ENCODE results near the gene DAAM2.

The DAAM2 gene

GRCh38 chr6:39808346-39808745, 16.2 kb downstream of the DAAM2 start:
- H3K4me1 ChIP-seq (ENCODE audit: control insufficient read depth, insufficient read depth, low read length): peaks cover 53% of the 10 kb centered on the region
- H3K4me3 ChIP-seq (ENCODE audit: low read length): no peak overlapping the region
- DNase-seq (ENCODE audit: low read depth): no peak
- no peak overlapping the region for H3K9ac ChIP-seq (ENCODE audit: low read length)
- H3K27me3 ChIP-seq (replicated peaks; ENCODE audit: control insufficient read depth, insufficient read depth, low read length): no peaks in the 10 kb centered on the region
- H3K9me3 ChIP-seq (ENCODE audit: control insufficient read depth, low read length): no peaks in the 10 kb centered on the region
- H3K36me3 ChIP-seq (ENCODE audit: control insufficient read depth, insufficient read depth, low read length, severe bottlenecking): no peaks in the 10 kb centered on the region

GRCh38 chr6:39808964-39809363, 16.8 kb downstream of the DAAM2 start:
- H3K9me3 ChIP-seq (ENCODE audit: control insufficient read depth, low read length): no peaks in the 10 kb centered on the region
- H3K27me3 ChIP-seq (replicated peaks; ENCODE audit: control insufficient read depth, insufficient read depth, low read length): no peaks in the 10 kb centered on the region
- no peaks in the 10 kb centered on the region for H3K36me3 ChIP-seq (ENCODE audit: control insufficient read depth, insufficient read depth, low read length, severe bottlenecking)
- H3K9ac ChIP-seq (ENCODE audit: low read length): no peak overlapping the region
- H3K4me1 ChIP-seq (ENCODE audit: control insufficient read depth, insufficient read depth, low read length): peaks cover 58% of the 10 kb centered on the region
- no peak for DNase-seq (ENCODE audit: low read depth)
- H3K4me3 ChIP-seq (ENCODE audit: low read length): no peak overlapping the region

GRCh38 chr6:39811835-39812345, 19.7 kb downstream of the DAAM2 start:
- no peak for DNase-seq (ENCODE audit: low read depth)
- no peaks in the 10 kb centered on the region for H3K27me3 ChIP-seq (replicated peaks; ENCODE audit: control insufficient read depth, insufficient read depth, low read length)
- peaks cover 9% of the 10 kb centered on the region for H3K36me3 ChIP-seq (ENCODE audit: control insufficient read depth, insufficient read depth, low read length, severe bottlenecking)
- H3K4me3 ChIP-seq (ENCODE audit: low read length): peak overlapping the region; percentile 7
- H3K9me3 ChIP-seq (ENCODE audit: control insufficient read depth, low read length): no peaks in the 10 kb centered on the region
- H3K4me1 ChIP-seq (ENCODE audit: control insufficient read depth, insufficient read depth, low read length): peaks cover 36% of the 10 kb centered on the region
- H3K9ac ChIP-seq (ENCODE audit: low read length): peak overlapping the region; percentile 50

- H3K27me3 ChIP-seq (replicated peaks; ENCODE audit: control insufficient read depth, insufficient read depth, low read length): no peaks in the 10 kb centered on the region
- peaks cover 9% of the 10 kb centered on the region for H3K36me3 ChIP-seq (ENCODE audit: control insufficient read depth, insufficient read depth, low read length, severe bottlenecking)
- peak overlapping the region; percentile 50 for H3K9ac ChIP-seq (ENCODE audit: low read length)
- DNase-seq (ENCODE audit: low read depth): no peak
- H3K4me1 ChIP-seq (ENCODE audit: control insufficient read depth, insufficient read depth, low read length): peaks cover 35% of the 10 kb centered on the region
- no peaks in the 10 kb centered on the region for H3K9me3 ChIP-seq (ENCODE audit: control insufficient read depth, low read length)
- H3K4me3 ChIP-seq (ENCODE audit: low read length): no peak overlapping the region
Observed at GRCh38 chr6:39812496-39812852, 20.3 kb downstream of the DAAM2 start.

- H3K36me3 ChIP-seq (ENCODE audit: control insufficient read depth, insufficient read depth, low read length, severe bottlenecking): peaks cover 9% of the 10 kb centered on the region
- H3K27me3 ChIP-seq (replicated peaks; ENCODE audit: control insufficient read depth, insufficient read depth, low read length): no peaks in the 10 kb centered on the region
- peak; percentile 62 for DNase-seq (ENCODE audit: low read depth)
- no peaks in the 10 kb centered on the region for H3K9me3 ChIP-seq (ENCODE audit: control insufficient read depth, low read length)
- peak overlapping the region; percentile 67 for H3K9ac ChIP-seq (ENCODE audit: low read length)
- H3K4me1 ChIP-seq (ENCODE audit: control insufficient read depth, insufficient read depth, low read length): peaks cover 35% of the 10 kb centered on the region
- H3K4me3 ChIP-seq (ENCODE audit: low read length): peak overlapping the region; percentile 20
Observed at GRCh38 chr6:39812853-39813533, 20.8 kb downstream of the DAAM2 start.

GRCh38 chr6:39814236-39814635, 22.1 kb downstream of the DAAM2 start:
- Histone ChIP-seq H3K4me1 (ENCODE audit: control insufficient read depth, insufficient read depth, low read length) (peaks cover 44% of the 10 kb centered on the region), H3K27me3 (replicated peaks; ENCODE audit: control insufficient read depth, insufficient read depth, low read length) (no peaks in the 10 kb centered on the region), H3K9ac (ENCODE audit: low read length) (no peak overlapping the region), H3K4me3 (ENCODE audit: low read length) (no peak overlapping the region), H3K36me3 (ENCODE audit: control insufficient read depth, insufficient read depth, low read length, severe bottlenecking) (peaks cover 9% of the 10 kb centered on the region), H3K9me3 (ENCODE audit: control insufficient read depth, low read length) (no peaks in the 10 kb centered on the region)
- no peak for DNase-seq (ENCODE audit: low read depth)

GRCh38 chr6:39815356-39815755, 23.2 kb downstream of the DAAM2 start:
- no peaks in the 10 kb centered on the region for H3K9me3 ChIP-seq (ENCODE audit: control insufficient read depth, low read length)
- H3K9ac ChIP-seq (ENCODE audit: low read length): no peak overlapping the region
- no peaks in the 10 kb centered on the region for H3K27me3 ChIP-seq (replicated peaks; ENCODE audit: control insufficient read depth, insufficient read depth, low read length)
- H3K4me3 ChIP-seq (ENCODE audit: low read length): no peak overlapping the region
- peaks cover 49% of the 10 kb centered on the region for H3K4me1 ChIP-seq (ENCODE audit: control insufficient read depth, insufficient read depth, low read length)
- DNase-seq (ENCODE audit: low read depth): no peak
- H3K36me3 ChIP-seq (ENCODE audit: control insufficient read depth, insufficient read depth, low read length, severe bottlenecking): peaks cover 9% of the 10 kb centered on the region

- peaks cover 9% of the 10 kb centered on the region for H3K36me3 ChIP-seq (ENCODE audit: control insufficient read depth, insufficient read depth, low read length, severe bottlenecking)
- DNase-seq (ENCODE audit: low read depth): no peak
- H3K9ac ChIP-seq (ENCODE audit: low read length): no peak overlapping the region
Observed at GRCh38 chr6:39816747-39817146, 24.6 kb downstream of the DAAM2 start.

GRCh38 chr6:39818695-39819094, 26.5 kb downstream of the DAAM2 start:
- Histone ChIP-seq H3K27me3 (replicated peaks; ENCODE audit: control insufficient read depth, insufficient read depth, low read length) (no peaks in the 10 kb centered on the region), H3K36me3 (ENCODE audit: control insufficient read depth, insufficient read depth, low read length, severe bottlenecking) (peaks cover 9% of the 10 kb centered on the region), H3K4me1 (ENCODE audit: control insufficient read depth, insufficient read depth, low read length) (peaks cover 49% of the 10 kb centered on the region), H3K4me3 (ENCODE audit: low read length) (no peak overlapping the region), H3K9me3 (ENCODE audit: control insufficient read depth, low read length) (no peaks in the 10 kb centered on the region), H3K9ac (ENCODE audit: low read length) (no peak overlapping the region)
- DNase-seq (ENCODE audit: low read depth): peak; percentile 70

More at GRCh38 chr6:39816747-39817146, 24.6 kb downstream of the DAAM2 start:
- no peaks in the 10 kb centered on the region for H3K27me3 ChIP-seq (replicated peaks; ENCODE audit: control insufficient read depth, insufficient read depth, low read length)
- peaks cover 49% of the 10 kb centered on the region for H3K4me1 ChIP-seq (ENCODE audit: control insufficient read depth, insufficient read depth, low read length)
- H3K9me3 ChIP-seq (ENCODE audit: control insufficient read depth, low read length): no peaks in the 10 kb centered on the region
- H3K4me3 ChIP-seq (ENCODE audit: low read length): no peak overlapping the region

GRCh38 chr6:39819228-39819627, 27.1 kb downstream of the DAAM2 start:
- Histone ChIP-seq H3K9ac (ENCODE audit: low read length) (no peak overlapping the region), H3K36me3 (ENCODE audit: control insufficient read depth, insufficient read depth, low read length, severe bottlenecking) (peaks cover 9% of the 10 kb centered on the region), H3K4me1 (ENCODE audit: control insufficient read depth, insufficient read depth, low read length) (peaks cover 52% of the 10 kb centered on the region), H3K4me3 (ENCODE audit: low read length) (no peak overlapping the region), H3K27me3 (replicated peaks; ENCODE audit: control insufficient read depth, insufficient read depth, low read length) (no peaks in the 10 kb centered on the region), H3K9me3 (ENCODE audit: control insufficient read depth, low read length) (no peaks in the 10 kb centered on the region)
- DNase-seq (ENCODE audit: low read depth): no peak

- Histone ChIP-seq H3K27me3 (replicated peaks; ENCODE audit: control insufficient read depth, insufficient read depth, low read length) (no peaks in the 10 kb centered on the region), H3K36me3 (ENCODE audit: control insufficient read depth, insufficient read depth, low read length, severe bottlenecking) (peaks cover 9% of the 10 kb centered on the region), H3K9ac (ENCODE audit: low read length) (no peak overlapping the region), H3K4me1 (ENCODE audit: control insufficient read depth, insufficient read depth, low read length) (peaks cover 52% of the 10 kb centered on the region), H3K4me3 (ENCODE audit: low read length) (no peak overlapping the region), H3K9me3 (ENCODE audit: control insufficient read depth, low read length) (no peaks in the 10 kb centered on the region)
- no peak for DNase-seq (ENCODE audit: low read depth)
Observed at GRCh38 chr6:39819676-39820075, 27.5 kb downstream of the DAAM2 start.

GRCh38 chr6:39820553-39820952, 28.4 kb downstream of the DAAM2 start:
- Histone ChIP-seq H3K4me1 (ENCODE audit: control insufficient read depth, insufficient read depth, low read length) (peaks cover 53% of the 10 kb centered on the region), H3K36me3 (ENCODE audit: control insufficient read depth, insufficient read depth, low read length, severe bottlenecking) (peaks cover 8% of the 10 kb centered on the region), H3K4me3 (ENCODE audit: low read length) (peak overlapping the region; percentile 75), H3K27me3 (replicated peaks; ENCODE audit: control insufficient read depth, insufficient read depth, low read length) (no peaks in the 10 kb centered on the region), H3K9me3 (ENCODE audit: control insufficient read depth, low read length) (no peaks in the 10 kb centered on the region), H3K9ac (ENCODE audit: low read length) (peak overlapping the region; percentile 75)
- no peak for DNase-seq (ENCODE audit: low read depth)
